GM19438 (cell line): Measurements from ENCODE around the gene STK32A.
"Not testable (repeated sequence)": the region's sequence is repeated elsewhere in the genome, so short reads cannot be mapped to it uniquely, and the experiment has no call there.

Experiments
- ATAC-seq: cut with Tn5 transposase; IDR thresholded peaks from one replicate; pipeline ENCODE4 v1.9.1; 2021; ENCODE audit warnings: low read depth; ENCODE audit not compliant: unreplicated experiment

STK32A gene

DNA sequence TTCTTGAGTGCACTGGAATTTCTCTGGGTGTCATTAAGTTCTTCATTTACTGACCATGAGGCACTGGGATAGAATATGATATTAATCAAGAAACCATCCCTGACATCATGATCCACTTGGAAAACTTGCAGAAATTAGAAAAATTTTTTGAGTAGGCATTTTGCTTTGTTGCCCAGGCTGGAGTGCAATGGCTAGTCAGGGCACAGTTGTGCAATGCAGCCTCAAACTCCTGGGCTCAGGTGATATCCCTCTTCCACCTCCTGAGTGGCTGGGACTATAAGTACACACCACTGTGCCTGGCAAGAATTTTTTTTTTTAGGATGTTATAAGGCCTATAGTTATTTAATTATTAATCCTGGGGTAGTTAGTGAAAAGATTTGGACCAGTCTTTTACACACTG is 106.5 kb downstream of the STK32A start:
- no peak for ATAC-seq

DNA sequence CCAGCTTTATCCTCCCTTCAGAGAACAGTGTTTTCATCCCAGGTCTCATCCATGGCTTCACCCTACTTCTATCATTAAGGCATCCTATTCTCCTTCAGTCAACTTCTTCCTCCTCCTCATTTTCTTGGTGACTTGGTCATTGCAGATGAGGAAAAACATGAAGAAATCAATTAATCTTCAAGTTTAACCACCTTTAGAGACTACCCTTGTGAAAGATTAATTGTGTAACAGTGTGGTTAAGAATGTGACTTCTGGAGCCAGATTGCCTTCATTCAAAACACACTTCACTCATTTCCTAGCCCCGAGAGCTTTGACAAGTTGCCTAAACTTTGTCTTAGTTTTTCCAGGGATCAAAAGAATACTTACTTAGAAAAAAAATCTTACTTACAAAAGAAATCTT is 110.0 kb downstream of the STK32A start:
- ATAC-seq = no peak

DNA sequence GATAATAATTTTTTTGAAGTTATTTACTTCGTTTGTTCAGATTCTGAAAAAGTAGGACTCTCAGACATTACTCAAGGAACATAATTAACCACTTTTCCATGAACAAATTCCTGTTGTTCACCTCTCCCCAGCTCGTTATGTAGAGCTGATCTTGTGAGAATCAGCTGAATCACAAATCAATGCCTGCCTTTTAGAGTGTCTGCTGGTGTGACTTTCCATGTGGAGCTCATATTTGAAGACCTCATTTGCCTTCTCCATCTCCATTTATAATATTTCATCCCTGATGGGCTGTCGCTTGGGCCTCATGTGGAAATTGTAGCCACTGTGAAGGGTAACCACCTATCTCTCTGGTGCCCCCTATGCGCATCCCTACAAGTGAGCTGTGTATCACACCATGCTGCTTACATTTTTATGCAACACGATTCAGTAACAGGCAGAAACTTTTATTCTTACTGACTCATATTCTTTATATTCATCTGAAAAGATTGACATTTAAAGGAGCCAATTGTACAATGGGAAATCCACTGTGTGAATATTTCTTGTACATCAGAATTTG is 111.3 kb downstream of the STK32A start:
- ATAC-seq = no peak

DNA sequence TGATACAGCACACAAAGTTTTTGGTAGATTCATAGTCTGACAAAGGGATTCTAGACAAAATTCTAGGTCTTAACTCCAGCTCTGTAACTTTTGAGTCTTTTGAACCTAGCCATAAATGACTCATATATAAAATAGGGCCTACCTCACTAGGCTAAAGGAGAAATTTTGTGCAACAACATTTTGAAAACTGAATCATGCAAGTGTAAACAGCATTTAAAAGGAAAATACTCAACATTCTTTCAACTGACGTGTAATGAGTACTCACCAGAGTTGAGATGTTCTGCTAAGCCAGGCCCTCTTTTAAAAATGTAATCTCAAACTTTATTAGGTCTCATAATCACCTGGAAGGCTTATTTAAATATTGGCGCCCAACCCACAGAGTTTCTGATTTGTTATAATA is 113.2 kb downstream of the STK32A start:
- ATAC-seq = no peak

DNA sequence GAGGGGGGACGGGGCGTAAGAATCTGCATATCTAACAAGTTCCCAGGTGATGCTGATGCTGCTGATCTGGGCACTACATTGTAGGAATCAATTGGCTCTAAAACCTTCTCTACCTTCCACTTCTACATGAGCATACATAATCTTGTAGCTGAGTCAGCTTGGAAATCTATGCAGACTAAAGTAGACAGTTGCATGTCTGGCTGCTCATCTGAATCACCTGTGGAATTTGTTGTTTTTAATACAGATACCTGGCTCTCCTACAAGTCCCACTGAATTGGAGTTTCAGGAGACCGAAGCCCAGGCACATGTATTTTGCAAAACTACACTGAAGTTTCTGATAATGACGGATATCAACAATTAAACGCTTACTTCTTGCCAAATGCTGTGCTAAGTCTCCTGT is 113.6 kb downstream of the STK32A start:
- ATAC-seq = no peak

DNA sequence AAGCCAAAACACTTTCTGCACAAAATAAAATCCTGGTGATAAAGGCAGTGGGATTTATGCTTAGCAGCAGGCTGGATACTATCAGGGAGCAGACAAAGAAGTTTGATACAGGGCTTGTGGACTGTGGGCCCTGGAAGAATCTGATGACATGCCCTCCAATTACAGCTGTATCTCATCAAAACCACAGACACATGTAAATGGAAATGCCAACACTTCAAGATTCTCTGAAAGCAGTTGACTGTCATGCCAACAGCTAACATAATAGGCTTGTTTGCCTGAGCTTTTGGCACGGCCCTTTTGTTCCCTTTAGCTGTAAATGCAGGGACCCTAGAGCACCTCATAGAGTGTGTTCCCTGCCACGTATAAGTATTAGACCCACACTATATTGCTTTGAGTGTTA is 114.4 kb downstream of the STK32A start:
- ATAC-seq = no peak

DNA sequence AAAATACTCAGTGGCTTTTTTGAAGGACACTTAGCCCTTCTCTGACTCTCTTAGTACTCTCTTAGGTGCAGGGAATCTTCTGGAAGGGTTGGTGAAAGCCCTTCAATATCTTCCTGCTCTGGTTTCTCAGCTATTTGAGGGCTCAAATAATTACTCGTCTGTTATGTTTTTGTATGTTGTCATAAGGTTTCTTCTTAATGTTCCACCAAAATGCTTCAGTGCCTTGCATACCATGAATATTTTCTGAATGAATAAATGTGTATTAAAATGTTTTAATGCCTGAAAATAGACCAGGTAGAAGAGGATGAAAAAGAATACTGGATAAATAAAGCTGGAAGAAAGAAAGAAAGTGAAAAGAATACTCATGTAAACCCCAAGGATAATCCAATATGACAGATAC is 124.3 kb downstream of the STK32A start:
- no peak for ATAC-seq

DNA sequence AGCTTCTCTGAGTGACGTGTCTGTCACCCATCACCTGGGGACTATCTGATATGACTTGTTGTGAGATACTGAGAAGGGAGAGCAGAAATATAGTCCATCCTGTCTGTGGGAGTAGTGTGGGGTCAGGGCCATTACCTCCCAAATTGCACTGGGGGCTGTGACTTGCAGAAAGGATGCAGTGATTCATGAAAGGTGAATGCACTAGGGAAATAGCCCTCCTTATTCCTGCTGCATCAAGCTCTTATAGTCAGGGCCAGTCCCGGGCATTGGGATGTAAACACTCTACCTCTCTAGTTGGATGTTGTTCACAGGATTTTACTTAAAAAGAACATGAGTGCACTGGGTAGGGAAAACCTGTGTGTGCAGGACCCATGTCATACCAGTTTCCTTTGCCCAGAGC is 124.8 kb downstream of the STK32A start:
- no peak for ATAC-seq

DNA sequence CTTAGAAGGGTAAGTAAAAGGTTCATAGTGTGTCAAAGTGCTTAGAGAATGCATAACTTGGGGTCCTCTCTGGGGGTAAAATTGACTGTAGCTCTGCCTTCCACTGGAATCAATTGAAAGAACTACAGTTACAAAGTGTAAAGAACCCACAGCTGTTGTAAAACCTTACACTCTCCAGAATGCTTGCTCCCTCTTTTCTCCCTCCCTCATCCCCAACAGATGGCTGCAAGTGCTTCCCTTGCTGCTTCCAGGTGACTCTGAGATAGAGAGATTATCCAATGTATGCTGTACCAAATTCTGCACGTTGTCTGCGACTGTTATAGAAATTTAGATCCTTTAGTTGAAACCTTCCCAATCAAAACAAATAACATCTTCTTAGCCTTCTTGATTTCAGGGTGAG is 126.0 kb downstream of the STK32A start:
- ATAC-seq = no peak

DNA sequence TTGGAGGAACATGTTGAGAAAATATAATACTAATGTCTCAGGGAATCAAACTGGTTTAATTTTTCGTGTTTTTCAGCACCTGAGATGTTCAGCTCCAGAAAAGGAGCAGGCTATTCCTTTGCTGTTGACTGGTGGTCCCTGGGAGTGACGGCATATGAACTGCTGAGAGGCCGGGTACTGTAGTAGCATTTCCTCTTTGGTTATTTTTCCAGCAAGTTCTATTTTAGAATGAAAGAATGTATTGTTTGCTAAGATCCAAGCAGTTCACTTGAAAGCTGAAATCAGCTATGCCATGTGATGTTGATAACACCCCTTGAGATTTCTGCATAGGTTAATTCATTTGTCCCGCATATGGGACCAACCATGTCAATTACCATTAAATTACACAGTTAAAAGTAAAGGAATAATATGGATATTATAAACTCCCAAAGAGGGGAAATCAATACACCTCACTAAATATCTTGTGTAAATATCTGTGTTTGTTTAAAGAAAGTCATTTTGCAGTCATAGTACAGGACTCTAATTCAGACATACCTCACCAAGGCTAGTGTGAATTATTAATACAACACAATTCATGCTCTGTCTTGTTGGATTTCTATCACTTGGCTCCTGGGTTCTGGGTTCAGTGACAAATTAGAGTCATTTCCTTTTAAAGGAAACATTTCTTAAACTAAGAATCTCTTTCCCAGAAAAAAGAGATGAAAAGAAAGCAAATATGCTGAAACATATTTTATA is 126.8 kb downstream of the STK32A start:
- no peak for ATAC-seq

DNA sequence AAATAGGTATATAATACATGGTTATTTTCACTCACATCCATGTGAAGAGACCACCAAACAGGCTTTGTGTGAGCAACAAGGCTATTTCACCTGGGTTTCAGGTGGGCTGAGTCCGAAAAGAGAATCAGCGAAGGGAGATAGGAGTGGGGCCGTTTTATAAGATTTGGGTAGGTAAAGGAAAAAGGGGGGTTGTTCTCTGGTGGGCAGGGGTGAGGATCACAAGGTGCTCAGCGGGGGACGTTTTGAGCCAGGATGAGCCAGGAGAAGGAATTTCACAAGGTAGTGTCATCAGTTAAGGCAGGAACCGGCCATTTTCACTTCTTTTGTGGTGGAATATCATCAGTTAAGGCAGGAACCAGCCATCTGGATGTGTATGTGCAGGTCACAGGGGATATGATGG is 132.6 kb downstream of the STK32A start:
- not testable (repeated sequence) for ATAC-seq

DNA sequence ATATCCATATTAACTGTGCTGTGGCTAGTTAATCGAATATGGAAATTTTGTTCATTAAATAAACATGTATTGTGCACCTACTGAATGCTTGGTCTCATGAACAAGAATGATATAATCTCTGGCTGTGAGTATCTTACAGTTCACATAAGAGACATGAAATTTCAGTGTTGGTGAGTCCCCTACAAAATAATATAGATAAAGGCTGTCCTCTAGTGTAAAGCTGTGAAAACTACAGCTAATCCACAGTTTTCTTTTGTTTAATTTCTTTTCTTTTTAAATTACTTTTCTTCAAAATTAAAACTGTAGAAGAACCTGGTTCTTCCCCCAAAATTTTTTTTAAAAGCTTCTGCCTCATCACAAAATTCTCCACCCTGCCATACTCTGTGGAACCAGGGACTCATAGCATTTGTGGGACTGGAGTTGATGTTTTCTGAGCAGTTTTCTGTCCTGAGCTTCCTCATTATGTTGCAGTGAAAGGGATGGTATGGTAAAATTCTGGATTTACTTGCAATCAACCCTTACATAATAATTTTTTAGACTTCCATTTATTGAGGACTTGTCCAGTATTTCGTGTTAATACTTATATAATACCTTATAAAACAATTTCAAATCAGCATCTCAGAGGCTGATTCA is 135.0 kb downstream of the STK32A start:
- ATAC-seq = no peak

DNA sequence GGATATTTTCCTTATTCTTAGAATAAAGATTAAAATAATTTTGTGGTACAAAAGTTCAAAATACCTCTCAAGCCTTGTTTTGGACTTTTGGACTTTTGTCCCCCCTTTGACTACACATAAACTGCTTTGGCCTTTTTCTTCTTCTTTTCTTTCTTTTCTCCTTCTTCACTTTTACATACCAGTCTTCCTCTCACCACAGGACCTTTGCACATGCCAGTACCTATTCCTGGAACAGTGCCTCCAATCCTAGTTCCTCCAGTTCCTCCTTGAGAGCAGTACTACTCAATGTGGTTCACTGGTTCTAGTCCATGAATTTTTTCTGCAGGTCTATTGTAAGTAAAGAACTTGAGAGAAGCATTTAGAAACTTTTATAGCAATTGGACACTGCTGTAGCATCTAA is 136.5 kb downstream of the STK32A start:
- no peak for ATAC-seq

DNA sequence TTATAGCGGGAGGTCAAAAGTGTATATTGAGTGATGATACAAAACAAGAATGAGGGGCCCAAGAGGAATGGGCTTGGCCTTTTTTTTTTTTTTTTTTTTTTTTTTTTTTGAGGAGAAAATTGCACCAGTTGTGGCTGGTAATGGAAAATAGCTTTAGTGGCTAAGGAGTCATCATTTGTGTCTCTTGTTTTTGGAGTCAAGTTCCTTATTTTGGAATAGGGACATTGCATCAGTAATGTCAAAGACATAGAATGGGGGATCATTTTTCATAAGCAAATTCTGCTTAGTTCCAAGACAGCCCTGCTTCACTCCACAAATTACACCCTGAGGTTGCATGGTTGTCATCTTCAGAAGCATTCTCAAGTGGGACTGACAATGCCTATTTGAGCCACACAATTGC is 137.4 kb downstream of the STK32A start:
- no peak for ATAC-seq

DNA sequence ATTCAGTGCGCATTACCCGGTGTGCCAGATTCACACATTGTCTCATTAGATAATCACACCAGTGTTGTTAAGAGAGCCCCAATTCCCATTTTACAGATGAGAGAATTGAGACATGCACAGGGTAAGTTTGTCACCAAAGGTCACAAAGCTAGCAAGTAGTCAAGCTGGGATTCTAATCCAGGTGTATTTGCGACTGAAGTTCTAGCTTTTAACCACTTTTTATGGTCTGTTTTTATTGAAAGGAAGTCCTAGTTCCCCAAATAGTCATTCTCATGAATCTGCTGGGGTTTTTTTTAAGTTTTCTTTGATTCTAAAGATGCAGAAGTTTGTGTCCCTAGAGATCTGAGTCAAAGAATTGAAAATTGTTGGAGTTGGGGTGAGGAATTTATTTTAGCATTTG is 138.5 kb downstream of the STK32A start:
- no peak for ATAC-seq

DNA sequence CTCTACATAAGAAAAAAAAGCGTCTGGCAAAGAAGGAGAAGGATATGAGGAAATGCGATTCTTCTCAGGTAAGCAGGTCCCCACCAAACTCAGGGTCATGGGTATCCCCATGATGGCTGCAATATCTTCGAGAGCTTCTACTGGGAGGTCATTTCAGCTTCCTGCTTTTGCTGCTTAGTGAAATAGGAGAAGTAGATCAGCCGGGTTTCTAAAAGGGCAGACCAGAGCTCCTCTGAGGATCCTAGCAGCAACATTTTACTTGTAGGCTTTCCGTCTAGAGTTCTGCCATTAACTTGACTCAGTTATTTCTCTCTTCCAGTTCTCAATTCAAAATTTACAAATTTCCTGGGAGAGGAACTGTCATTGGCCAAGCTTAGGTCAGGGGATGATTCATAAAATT is 140.3 kb downstream of the STK32A start:
- no peak for ATAC-seq

DNA sequence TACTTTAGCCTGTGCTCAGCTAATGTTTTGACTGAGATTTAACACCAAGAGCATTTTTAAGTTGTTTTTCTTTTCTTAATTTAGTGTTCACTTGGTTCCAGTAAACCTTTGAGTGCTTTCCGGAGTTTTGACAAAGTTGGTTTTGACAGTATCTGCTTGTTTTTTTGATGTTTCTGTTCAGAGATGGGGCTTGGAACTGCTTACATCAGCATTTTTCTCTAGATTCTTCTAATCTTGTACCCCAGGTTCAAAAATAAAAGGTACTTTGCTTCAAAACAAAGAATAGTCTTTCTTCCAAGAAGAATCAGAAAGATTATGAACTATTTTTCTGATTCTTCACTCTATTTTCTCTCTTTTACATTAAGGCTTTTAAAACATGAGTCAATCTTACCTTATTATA is 142.9 kb downstream of the STK32A start:
- no peak for ATAC-seq

DNA sequence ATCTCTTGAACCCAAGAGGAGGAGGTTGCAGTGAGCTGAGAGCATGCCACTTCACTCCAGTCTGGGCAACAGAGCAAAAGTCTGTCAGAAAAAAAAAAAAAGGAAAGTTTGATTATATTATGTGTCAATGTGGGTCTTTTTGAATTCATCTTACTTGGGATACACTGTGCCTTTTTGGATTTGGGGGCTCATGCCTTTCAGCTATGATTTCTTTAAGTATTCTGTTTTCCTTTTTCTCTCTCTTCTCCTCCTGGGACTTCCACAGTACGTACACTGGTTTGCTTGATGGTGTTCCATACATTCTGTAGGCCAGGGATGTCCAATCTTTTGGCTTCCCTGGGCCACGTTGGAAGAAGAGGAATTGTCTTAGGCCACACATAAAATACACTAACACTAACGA is 146.7 kb downstream of the STK32A start:
- no peak for ATAC-seq

DNA sequence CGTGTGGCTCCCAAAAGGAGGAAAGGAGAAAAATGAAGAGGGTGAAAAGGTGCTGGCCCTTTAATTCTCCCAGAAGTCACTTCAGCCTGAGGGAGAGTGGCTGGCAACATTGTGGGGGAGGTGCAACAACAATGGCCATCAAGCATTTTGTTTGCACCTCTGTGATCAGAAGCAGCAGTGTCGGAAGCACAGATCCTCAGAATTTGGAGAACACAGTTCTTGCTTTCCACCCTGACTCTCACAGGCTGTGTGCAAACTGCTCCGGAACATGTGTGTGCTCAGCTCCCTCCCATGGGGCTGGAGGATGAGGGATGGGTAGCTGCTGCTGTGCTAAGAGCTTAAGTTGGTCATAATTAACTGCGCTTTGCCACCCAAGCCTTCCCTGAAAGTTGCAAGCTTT is 147.9 kb downstream of the STK32A start:
- ATAC-seq = no peak

DNA sequence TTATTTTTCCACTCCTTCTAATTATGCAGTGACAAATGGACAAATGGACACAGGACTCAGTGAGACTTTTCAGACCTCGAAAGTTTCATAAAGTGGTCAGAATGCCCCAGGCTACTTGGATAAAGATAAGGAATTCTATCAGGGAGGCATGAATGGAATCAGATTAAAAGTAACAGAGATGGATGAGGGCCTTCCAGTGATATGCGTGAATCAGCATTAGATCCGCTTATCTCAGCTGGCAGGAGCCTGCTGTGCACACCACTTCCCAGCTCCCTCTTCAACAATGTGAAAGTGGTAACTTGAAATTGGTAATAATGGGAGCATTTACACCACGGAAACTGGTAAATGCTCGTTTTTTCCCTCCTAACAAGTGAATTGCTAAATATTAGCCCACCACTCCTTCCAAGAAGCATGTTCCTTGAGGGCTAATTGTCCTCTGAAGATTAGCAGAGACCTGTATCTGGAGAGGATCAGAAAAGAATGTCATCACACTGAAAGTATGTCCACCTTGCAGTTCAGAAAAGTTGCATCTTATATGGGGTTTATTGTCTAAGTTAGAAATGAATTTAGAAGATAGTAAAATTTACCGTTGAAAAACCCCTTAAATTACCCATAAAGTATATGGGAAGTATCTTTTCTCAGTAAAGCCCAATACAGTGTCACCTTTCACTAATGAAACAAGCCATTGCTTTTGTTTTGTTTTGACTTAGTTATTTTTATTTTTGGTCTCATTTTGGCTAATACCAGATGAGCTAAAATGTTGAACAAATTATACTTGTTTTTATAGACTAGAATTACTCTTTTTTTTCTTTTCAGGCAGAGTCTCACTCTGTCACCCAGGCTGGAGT is 149.7 kb downstream of the STK32A start:
- ATAC-seq = no peak

DNA sequence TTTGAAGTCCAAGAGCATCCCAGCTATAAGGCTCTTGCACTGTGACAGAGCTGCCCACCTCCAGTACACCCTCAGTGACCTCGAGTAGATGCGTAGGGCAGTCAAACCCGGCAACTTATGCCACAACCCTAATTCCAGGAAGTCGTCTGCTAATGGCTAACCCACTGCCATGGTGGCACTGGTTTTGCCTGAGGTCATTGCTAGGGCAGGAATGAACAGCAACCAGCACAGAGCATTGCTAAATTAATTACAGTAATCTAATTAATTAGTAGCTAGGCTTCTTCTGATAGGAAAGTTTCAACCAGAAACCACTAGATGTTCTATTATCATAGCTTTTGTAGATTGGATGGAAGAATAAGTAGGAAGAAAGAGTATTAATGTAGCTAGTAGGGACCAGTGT is 152.3 kb downstream of the STK32A start:
- ATAC-seq = no peak
